HUES6 (cell line): ENCODE results near the gene IDI2.

ENCODE experiments used
- H3K27ac ChIP-seq: 2 replicates; pipeline ENCODE4 v1.7.0; 2013; ENCODE audit warnings: low read depth, mild to moderate bottlenecking, low read length, inconsistent platforms
- H3K27me3 ChIP-seq: 2 replicates; pipeline ENCODE4 v1.6.1; 2013; ENCODE audit warnings: low read length; ENCODE audit not compliant: control insufficient read depth, insufficient read depth
- H3K36me3 ChIP-seq: 2 replicates; pipeline ENCODE4 v1.6.1; 2013; ENCODE audit warnings: low read length; ENCODE audit not compliant: control insufficient read depth, insufficient read depth
- H3K4me1 ChIP-seq: 2 replicates; pipeline ENCODE4 v1.6.1; 2013; ENCODE audit warnings: low read length; ENCODE audit not compliant: control insufficient read depth, insufficient read depth
- H3K4me3 ChIP-seq: 2 replicates; pipeline ENCODE4 v1.5.1; 2013; ENCODE audit warnings: low read depth, low read length
- H3K9ac ChIP-seq: one replicate; pipeline ENCODE4 v1.6.1; 2013; ENCODE audit warnings: mild to moderate bottlenecking, low read length
- H3K9me3 ChIP-seq: 2 replicates; pipeline ENCODE4 v1.6.1; 2013; ENCODE audit warnings: low read depth, low read length; ENCODE audit not compliant: control insufficient read depth, insufficient read depth

The IDI2 gene

GRCh38 chr10:1058017-1058416 is 32.4 kb upstream of the IDI2 start:
- Histone ChIP-seq H3K9ac (no peak overlapping the region), H3K4me3 (peak overlapping the region; percentile 98), H3K36me3 (peaks cover 13% of the 10 kb centered on the region; the same call in 1 of the 2 replicates), H3K27me3 (no peaks in the 10 kb centered on the region), H3K27ac (no peak overlapping the region), H3K9me3 (no peaks in the 10 kb centered on the region), H3K4me1 (peaks cover 8% of the 10 kb centered on the region)

GRCh38 chr10:1057106-1057657 is 31.5 kb upstream of the IDI2 start:
- H3K9me3 ChIP-seq = no peaks in the 10 kb centered on the region
- H3K9ac ChIP-seq = peak overlapping the region; percentile 72
- H3K27ac ChIP-seq = no peak overlapping the region
- H3K4me3 ChIP-seq = peak overlapping the region; percentile 98
- H3K27me3 ChIP-seq = no peaks in the 10 kb centered on the region
- peaks cover 8% of the 10 kb centered on the region for H3K4me1 ChIP-seq
- peaks cover 21% of the 10 kb centered on the region; the same call in 1 of the 2 replicates for H3K36me3 ChIP-seq

- Histone ChIP-seq H3K27ac (peak within 1 kb of the TSS; percentile 82; the same call in 1 of the 2 replicates), H3K4me3 (peak within 1 kb of the TSS; percentile 98), H3K4me1 (peaks cover 8% of the 10 kb centered on the region; the same call in 1 of the 2 replicates), H3K36me3 (peaks cover 23% of the 10 kb centered on the region; the same call in 1 of the 2 replicates), H3K9ac (peak within 1 kb of the TSS; percentile 86), H3K27me3 (no peaks in the 10 kb centered on the region), H3K9me3 (no peaks in the 10 kb centered on the region)
These were observed 30.9 kb upstream of the IDI2 start, which contains the start of gene WDR37 for GRCh38 chr10:1056326-1057105. Gene WDR37, plus strand, starts transcription at chr10:1056385. Its CDS starts 15,771 bp downstream, at chr10:1072156.

GRCh38 chr10:1054684-1055083 is 29.0 kb upstream of the IDI2 start:
- Histone ChIP-seq H3K4me1 (peaks cover 11% of the 10 kb centered on the region; the same call in 1 of the 2 replicates), H3K9me3 (no peaks in the 10 kb centered on the region), H3K27ac (no peak overlapping the region), H3K4me3 (peak overlapping the region; percentile 98), H3K27me3 (no peaks in the 10 kb centered on the region), H3K9ac (peak overlapping the region; percentile 17), H3K36me3 (peaks cover 23% of the 10 kb centered on the region; the same call in 1 of the 2 replicates)

GRCh38 chr10:1050554-1050953 is 24.9 kb upstream of the IDI2 start:
- no peak overlapping the region for H3K9ac ChIP-seq
- H3K4me3 ChIP-seq = peak overlapping the region; percentile 97

GRCh38 chr10:1050145-1050544 is 24.5 kb upstream of the IDI2 start:
- Histone ChIP-seq H3K27ac (peak overlapping the region; percentile 7; the same call in 1 of the 2 replicates), H3K4me3 (peak overlapping the region; percentile 97), H3K9me3 (no peaks in the 10 kb centered on the region), H3K27me3 (no peaks in the 10 kb centered on the region), H3K36me3 (peaks cover 42% of the 10 kb centered on the region; the same call in 1 of the 2 replicates), H3K4me1 (peaks cover 11% of the 10 kb centered on the region; the same call in 1 of the 2 replicates), H3K9ac (peak overlapping the region; percentile 90)

More at GRCh38 chr10:1050554-1050953, 24.9 kb upstream of the IDI2 start:
- Histone ChIP-seq H3K27ac (no peak overlapping the region), H3K27me3 (no peaks in the 10 kb centered on the region), H3K4me1 (peaks cover 14% of the 10 kb centered on the region; the same call in 1 of the 2 replicates), H3K36me3 (peaks cover 39% of the 10 kb centered on the region; the same call in 1 of the 2 replicates), H3K9me3 (no peaks in the 10 kb centered on the region)

GRCh38 chr10:1049425-1049958 is 23.8 kb upstream of the IDI2 start:
- peaks cover 6% of the 10 kb centered on the region; the same call in 1 of the 2 replicates for H3K4me1 ChIP-seq
- H3K27ac ChIP-seq = peak overlapping the region; percentile 7; the same call in 1 of the 2 replicates
- H3K36me3 ChIP-seq = peaks cover 45% of the 10 kb centered on the region; the same call in 1 of the 2 replicates
- H3K4me3 ChIP-seq = peak overlapping the region; percentile 97
- no peaks in the 10 kb centered on the region for H3K9me3 ChIP-seq
- H3K9ac ChIP-seq = peak overlapping the region; percentile 90
- no peaks in the 10 kb centered on the region for H3K27me3 ChIP-seq

- Histone ChIP-seq H3K27ac (peak within 1 kb of the TSS; percentile 94), H3K36me3 (peaks cover 47% of the 10 kb centered on the region), H3K9me3 (no peaks in the 10 kb centered on the region)
These were observed 23.2 kb upstream of the IDI2 start, which contains the start of gene IDI1 for GRCh38 chr10:1048732-1049424. Gene IDI1, minus strand, starts transcription at chr10:1049119. Its CDS starts 116 bp downstream, at chr10:1049003.

GRCh38 chr10:1048349-1048731 is 22.7 kb upstream of the IDI2 start:
- peak overlapping the region; percentile 94; the same call in 1 of the 2 replicates for H3K27ac ChIP-seq
- H3K9me3 ChIP-seq = no peaks in the 10 kb centered on the region
- peaks cover 49% of the 10 kb centered on the region for H3K36me3 ChIP-seq
- peaks cover 6% of the 10 kb centered on the region; the same call in 1 of the 2 replicates for H3K4me1 ChIP-seq
- peak overlapping the region; percentile 90 for H3K9ac ChIP-seq
- peak overlapping the region; percentile 97 for H3K4me3 ChIP-seq
- no peaks in the 10 kb centered on the region for H3K27me3 ChIP-seq

More at GRCh38 chr10:1048732-1049424, 23.2 kb upstream of the IDI2 start, which contains the start of gene IDI1:
- Histone ChIP-seq H3K9ac (peak within 1 kb of the TSS; percentile 90), H3K4me1 (peaks cover 6% of the 10 kb centered on the region; the same call in 1 of the 2 replicates), H3K27me3 (no peaks in the 10 kb centered on the region), H3K4me3 (peak within 1 kb of the TSS; percentile 97)

- Histone ChIP-seq H3K4me3 (peak overlapping the region; percentile 97), H3K36me3 (peaks cover 50% of the 10 kb centered on the region), H3K4me1 (peaks cover 6% of the 10 kb centered on the region; the same call in 1 of the 2 replicates), H3K27ac (peak overlapping the region; percentile 94; the same call in 1 of the 2 replicates), H3K9ac (peak overlapping the region; percentile 90), H3K27me3 (no peaks in the 10 kb centered on the region), H3K9me3 (no peaks in the 10 kb centered on the region)
These were observed 22.3 kb upstream of the IDI2 start for GRCh38 chr10:1047937-1048336.
